HG03159 (cell line): ENCODE results near the gene EXOC3L2.

ENCODE experiments used
- ATAC-seq: cut with Tn5 transposase; IDR thresholded peaks from one replicate; pipeline ENCODE4 v1.9.1; 2021; ENCODE audit warnings: mild to moderate bottlenecking, moderate library complexity; ENCODE audit not compliant: unreplicated experiment

The EXOC3L2 gene

GRCh38 chr19:45223879-45224278, 21.3 kb downstream of the EXOC3L2 start:
- ATAC-seq = no peak

GRCh38 chr19:45222724-45223123, 22.5 kb downstream of the EXOC3L2 start:
- ATAC-seq = no peak

- ATAC-seq = no peak
These were observed 26.1 kb downstream of the EXOC3L2 start for GRCh38 chr19:45218911-45219743.

GRCh38 chr19:45218426-45218825, 26.8 kb downstream of the EXOC3L2 start:
- no peak for ATAC-seq

- ATAC-seq = no peak
These were observed 27.3 kb downstream of the EXOC3L2 start for GRCh38 chr19:45217957-45218334.

GRCh38 chr19:45217193-45217956, 27.8 kb downstream of the EXOC3L2 start:
- ATAC-seq = no peak

GRCh38 chr19:45216667-45217066, 28.5 kb downstream of the EXOC3L2 start:
- ATAC-seq = no peak

- ATAC-seq = no peak
These were observed 29.6 kb downstream of the EXOC3L2 start for GRCh38 chr19:45215391-45216191.

- no peak for ATAC-seq
These were observed 32.2 kb downstream of the EXOC3L2 start for GRCh38 chr19:45213031-45213430.

- ATAC-seq = no peak
These were observed 33.3 kb downstream of the EXOC3L2 start for GRCh38 chr19:45211751-45212381.

GRCh38 chr19:45206328-45206727, 38.9 kb downstream of the EXOC3L2 start:
- ATAC-seq = no peak

- no peak for ATAC-seq
These were observed 39.4 kb downstream of the EXOC3L2 start for GRCh38 chr19:45205810-45206209.

- no peak for ATAC-seq
These were observed 42.6 kb downstream of the EXOC3L2 start for GRCh38 chr19:45202637-45203036.

GRCh38 chr19:45200568-45200967, 44.6 kb downstream of the EXOC3L2 start:
- no peak for ATAC-seq

- ATAC-seq = no peak
These were observed 49.4 kb downstream of the EXOC3L2 start for GRCh38 chr19:45195764-45196163.

- no peak for ATAC-seq
These were observed 53.8 kb downstream of the EXOC3L2 start for GRCh38 chr19:45191375-45191774.

- no peak for ATAC-seq
These were observed 55.2 kb downstream of the EXOC3L2 start for GRCh38 chr19:45189971-45190370.

GRCh38 chr19:45187421-45188100, 57.6 kb downstream of the EXOC3L2 start:
- no peak for ATAC-seq

- ATAC-seq = no peak
These were observed 58.5 kb downstream of the EXOC3L2 start for GRCh38 chr19:45186509-45187334.
